ENCODE measurements around the gene RASGRP3.

Gene RASGRP3

GRCh38 chr2:33476131-33476792 is at the start of gene RASGRP3:
TSS of gene RASGRP3 (plus strand) at chr2:33476649. CDS start at chr2:33515137, 38,488 bp downstream.
- peak in 55 of 56 donors; percentile 17 to 86 (median 69) for DNase-seq

- peak in 1 of 56 donors; percentile 2 for DNase-seq
Observed at GRCh38 chr2:33426666-33427231, 49.7 kb upstream of the RASGRP3 start.

GRCh38 chr2:33430077-33430476 is 46.4 kb upstream of the RASGRP3 start:
- no peak for DNase-seq

- no peak for DNase-seq
Observed at GRCh38 chr2:33430856-33431255, 45.6 kb upstream of the RASGRP3 start.

- DNase-seq: no peak
Observed at GRCh38 chr2:33432871-33433270, 43.6 kb upstream of the RASGRP3 start.

- no peak for DNase-seq
Observed at GRCh38 chr2:33433279-33434235, 42.9 kb upstream of the RASGRP3 start.

- DNase-seq: no peak
Observed at GRCh38 chr2:33435518-33435917, 40.9 kb upstream of the RASGRP3 start.

- DNase-seq: no peak
Observed at GRCh38 chr2:33436083-33436482, 40.4 kb upstream of the RASGRP3 start.

- DNase-seq: no peak
Observed at GRCh38 chr2:33437297-33437696, 39.2 kb upstream of the RASGRP3 start.

- DNase-seq: no peak
Observed at GRCh38 chr2:33437815-33438214, 38.6 kb upstream of the RASGRP3 start.

- DNase-seq: peak in 48 of 56 donors; percentile 1 to 75 (median 42)
Observed at GRCh38 chr2:33441235-33441810, 35.1 kb upstream of the RASGRP3 start.

- DNase-seq: peak in 2 of 56 donors; percentile 3 to 4
Observed at GRCh38 chr2:33442052-33442451, 34.4 kb upstream of the RASGRP3 start.

- peak in 21 of 56 donors; percentile 1 to 59 (median 15) for DNase-seq
Observed at GRCh38 chr2:33442528-33443079, 33.8 kb upstream of the RASGRP3 start.

- no peak for DNase-seq
Observed at GRCh38 chr2:33443274-33443829, 33.1 kb upstream of the RASGRP3 start.

- DNase-seq: no peak
Observed at GRCh38 chr2:33444967-33445366, 31.5 kb upstream of the RASGRP3 start.

- DNase-seq: no peak
Observed at GRCh38 chr2:33448220-33448899, 28.1 kb upstream of the RASGRP3 start.

GRCh38 chr2:33451214-33451613 is 25.2 kb upstream of the RASGRP3 start:
- no peak for DNase-seq

GRCh38 chr2:33451825-33452224 is 24.6 kb upstream of the RASGRP3 start:
- no peak for DNase-seq

GRCh38 chr2:33452545-33452944 is 23.9 kb upstream of the RASGRP3 start:
- DNase-seq: no peak

GRCh38 chr2:33453905-33454479 is 22.5 kb upstream of the RASGRP3 start:
- DNase-seq: no peak
